Measurements from ENCODE around the gene OASL.

DNA sequence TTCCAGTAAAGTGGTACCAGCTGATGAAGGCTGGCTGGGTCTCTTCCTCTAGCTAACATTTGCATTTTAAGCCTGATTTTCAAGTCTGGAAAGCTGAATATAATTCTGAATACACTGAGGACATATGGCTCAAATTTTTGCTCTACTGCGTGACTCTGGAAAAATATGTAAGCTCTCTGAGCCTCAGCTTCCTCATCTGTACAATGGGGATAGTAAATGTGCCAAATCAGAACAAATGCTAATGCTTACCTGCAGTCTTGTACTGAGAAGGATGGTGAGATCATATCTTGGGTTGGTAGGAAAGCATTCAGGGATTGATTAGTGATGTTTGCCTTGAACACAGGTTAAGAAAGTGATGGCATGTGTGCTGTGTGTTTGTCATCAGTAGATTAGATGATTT, 46.1 kb downstream of the OASL start:
- TF ChIP-seq POLR2A (IDR thresholded peaks at IDR 0.05) (no peak), CTCF (IDR thresholded peaks at IDR 0.05) (no peak), EP300 (IDR thresholded peaks at IDR 0.05; ENCODE audit: low read depth) (no peak), POLR2AphosphoS5 (IDR thresholded peaks at IDR 0.05) (no peak)
